GM21576 (cell line): ENCODE measurements around the gene EME2.
"Not testable (repeated sequence)": the region's sequence is repeated elsewhere in the genome, so short reads cannot be mapped to it uniquely, and the experiment has no call there.

ENCODE experiments used
- ATAC-seq: cut with Tn5 transposase; IDR thresholded peaks from one replicate; pipeline ENCODE4 v1.9.1; 2021; ENCODE audit warnings: mild to moderate bottlenecking, moderate library complexity; ENCODE audit not compliant: unreplicated experiment

EME2 gene, protein sequence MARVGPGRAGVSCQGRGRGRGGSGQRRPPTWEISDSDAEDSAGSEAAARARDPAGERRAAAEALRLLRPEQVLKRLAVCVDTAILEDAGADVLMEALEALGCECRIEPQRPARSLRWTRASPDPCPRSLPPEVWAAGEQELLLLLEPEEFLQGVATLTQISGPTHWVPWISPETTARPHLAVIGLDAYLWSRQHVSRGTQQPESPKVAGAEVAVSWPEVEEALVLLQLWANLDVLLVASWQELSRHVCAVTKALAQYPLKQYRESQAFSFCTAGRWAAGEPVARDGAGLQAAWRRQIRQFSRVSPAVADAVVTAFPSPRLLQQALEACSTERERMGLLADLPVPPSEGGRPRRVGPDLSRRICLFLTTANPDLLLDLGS

DNA sequence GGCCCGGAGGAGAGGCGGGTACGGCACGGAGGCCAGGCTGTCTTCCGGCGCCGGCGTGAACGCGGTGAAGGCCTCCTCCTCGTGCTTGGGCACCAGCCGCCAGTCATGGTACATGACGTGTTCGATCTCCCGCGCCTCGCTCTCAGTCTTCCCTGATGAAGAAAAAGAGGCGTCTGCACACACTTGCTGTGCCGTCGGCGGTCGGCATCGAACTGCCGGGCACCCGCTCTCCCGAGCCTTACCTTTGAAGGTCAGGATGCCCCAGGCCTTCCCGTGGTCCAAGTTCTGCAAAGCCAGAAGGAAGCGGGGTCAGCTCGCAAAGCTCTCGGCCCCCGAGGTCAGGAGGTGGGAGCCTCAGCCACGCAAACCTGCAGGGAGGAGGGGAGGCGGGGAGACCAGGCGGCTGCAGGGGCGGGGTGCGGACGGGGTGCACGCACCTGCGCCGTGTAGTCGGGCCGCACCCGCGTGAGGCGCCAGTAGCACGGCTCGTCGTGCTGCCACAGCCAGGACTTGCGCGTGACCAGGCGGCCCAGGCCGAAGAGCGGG, at the start of gene EME2:
Gene EME2 (plus strand): TSS at position 449 of the 546 bp plus-strand sequence. CDS start 418 bp downstream, outside the sequence.
- no peak for ATAC-seq

DNA sequence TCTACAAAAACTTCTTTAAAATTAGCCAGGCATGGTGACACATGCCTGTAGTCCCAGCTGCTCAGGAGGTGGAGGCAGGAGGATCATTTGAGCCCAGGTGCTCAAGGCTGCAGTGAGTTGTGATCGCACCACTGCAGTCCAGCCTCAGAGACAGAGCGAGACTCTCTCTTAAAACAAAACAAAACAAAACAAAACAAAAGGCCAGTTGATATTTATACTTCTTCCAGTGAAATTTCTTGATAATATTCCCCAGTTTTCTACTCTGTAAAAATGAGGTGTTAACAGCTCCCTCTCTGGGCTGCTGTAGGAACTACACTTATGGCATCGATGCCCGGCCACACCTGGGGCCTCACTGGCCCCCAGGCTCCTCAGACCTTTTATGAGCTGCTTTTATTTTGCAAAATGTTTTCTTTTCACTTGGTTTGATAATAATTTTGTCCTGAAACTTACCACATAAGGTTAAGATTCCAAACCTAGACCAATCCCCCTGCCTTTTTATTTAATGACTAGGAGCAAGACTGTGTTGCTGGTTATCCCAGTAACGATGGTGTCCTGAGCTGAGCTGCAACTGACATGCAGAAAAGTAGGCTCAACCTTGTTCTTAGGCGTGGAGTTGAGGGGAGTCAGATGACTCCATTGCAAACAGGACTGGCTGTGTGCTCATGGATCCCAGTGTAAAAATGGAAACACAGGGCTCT, 49.0 kb upstream of the EME2 start:
- ATAC-seq = no peak

DNA sequence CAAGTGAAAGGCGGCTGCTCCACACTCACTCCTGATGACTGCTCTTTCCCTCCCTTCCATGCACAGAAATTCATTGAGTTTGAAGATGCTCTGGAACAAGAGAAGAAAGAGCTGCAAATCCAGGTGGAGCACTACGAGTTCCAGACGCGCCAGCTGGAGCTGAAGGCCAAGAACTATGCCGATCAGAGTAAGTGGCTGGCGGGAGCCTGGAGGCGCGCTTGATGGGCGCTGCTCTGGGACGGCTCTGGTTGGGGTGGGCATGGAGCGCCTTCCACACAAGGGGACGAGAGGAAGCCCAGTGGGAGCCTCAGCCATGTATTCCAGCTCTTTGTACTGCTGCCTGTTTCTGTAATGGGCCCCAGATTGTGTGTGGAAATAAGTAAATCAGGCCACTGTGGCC, 48.1 kb upstream of the EME2 start:
- no peak for ATAC-seq

DNA sequence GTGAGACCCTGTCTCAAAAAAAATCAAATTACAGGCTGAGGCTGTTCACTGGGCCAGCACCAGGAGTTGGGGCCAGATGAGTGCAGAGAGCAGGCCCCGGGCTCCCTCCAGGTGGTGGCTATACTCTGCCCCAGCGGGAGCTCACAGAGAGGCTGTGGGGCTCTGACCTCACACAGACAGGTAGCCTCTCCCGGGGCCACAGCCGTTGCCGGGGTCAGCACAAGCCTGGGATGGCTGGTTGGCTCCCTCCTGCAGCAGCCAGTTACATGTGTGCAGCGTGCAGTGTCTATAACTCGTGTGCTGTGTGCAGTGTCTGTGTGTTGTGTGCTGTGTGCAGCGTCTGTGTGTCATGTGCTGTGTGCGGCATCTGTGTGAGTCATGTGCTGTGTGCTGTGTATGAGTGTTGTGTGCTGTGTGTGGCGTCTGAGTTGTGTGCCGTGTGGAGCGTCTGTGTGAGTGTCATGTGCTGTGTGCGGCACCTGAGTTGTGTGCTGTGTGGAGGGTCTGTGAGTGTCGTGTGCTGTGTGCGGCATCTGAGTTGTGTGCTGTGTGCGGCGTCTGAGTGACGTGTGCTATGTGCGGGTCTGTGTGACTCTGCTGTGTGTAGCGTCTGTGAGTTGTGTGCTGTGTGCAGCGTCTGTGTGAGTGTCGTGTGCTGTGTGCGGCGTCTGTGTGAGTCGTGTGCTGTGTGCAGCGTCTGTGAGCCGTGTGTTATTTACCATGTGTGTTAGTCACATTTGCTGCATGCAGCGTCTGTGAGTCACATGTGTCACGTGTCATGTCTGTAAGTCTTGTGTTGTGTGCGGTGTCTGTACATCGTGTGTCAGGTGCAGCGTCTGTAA, 45.7 kb upstream of the EME2 start:
- no peak for ATAC-seq

DNA sequence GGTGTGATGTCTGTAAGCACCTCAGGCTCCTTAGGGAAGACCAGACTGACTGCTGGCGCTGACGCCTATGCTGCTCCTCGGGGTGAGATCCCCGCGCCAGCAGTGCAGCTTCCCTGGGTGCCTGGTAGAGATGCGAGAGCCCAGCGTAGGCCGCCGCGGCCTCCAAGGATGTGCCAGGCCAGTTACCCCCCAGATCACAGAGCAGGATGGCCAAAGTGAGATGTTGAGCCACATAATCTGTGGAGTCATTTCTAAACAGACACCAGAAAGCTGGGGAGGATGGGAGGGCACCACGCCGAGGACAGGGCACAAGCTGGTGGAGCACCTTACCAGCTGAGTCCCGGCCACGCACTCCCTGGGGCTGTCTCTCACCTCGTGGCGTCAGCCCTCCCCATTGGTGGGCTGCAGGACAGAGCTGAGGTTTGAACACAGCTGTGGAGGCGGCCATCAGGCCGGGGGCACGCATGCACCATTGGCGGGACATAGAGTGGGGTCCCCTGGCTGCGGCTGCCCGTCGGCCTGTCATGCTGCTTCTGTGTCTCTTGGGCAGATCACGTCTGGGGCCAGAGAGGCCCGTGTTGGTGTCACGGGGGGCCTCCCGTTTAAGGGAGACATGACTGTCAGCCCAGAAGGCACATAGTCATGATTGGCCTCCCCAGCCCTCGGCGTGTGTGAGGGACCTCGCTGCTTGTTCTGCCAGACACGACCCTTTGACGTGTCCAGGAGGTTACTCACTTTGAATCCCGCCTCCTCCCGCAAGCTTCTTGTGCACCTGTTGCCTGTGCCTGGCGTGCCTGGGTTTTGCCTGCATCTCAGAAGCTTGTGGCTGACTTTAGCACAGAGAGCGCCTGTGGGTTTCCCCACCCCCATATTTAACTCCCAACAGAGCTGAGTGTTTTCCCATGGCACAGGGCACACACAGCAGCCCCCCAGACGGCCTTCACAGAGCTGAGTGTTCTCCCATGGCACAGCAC, 44.7 kb upstream of the EME2 start:
- ATAC-seq = no peak

DNA sequence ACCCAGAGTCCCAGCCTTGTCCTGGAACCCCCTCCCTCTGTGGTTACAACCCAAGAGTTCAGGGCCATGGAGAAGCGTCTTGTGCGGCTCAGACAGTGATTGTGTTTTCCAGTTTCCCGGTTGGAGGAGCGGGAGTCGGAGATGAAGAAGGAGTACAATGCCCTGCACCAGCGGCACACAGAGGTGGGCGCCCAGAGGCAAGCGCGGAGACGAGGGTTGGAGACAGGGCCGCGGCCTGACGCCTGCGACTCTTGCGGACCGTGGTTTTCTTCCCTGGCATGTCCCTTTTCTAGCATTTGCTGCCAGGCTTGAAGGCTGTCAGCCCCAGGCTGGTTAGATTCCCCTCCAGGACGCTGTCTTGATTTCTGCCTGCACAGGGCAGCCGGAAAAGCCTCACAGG, 43.6 kb upstream of the EME2 start:
- no peak for ATAC-seq

DNA sequence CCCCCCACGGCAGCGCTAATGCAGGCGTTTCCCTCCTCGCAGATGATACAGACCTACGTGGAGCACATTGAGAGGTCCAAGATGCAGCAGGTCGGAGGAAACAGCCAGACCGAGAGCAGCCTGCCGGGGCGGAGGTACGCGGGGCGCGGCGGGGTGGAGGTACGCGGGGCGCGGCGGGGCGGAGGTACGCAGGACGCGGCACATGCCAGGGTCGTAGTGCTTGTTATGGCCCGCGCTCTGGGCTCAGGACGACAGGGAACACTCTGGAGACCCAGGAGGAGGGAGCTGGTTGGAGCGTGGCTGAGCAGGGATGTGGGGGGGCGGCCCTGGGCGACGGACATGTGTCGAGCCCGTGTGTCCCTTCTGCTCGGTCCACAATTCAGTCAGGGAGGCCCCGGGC, 43.2 kb upstream of the EME2 start:
- no peak for ATAC-seq

DNA sequence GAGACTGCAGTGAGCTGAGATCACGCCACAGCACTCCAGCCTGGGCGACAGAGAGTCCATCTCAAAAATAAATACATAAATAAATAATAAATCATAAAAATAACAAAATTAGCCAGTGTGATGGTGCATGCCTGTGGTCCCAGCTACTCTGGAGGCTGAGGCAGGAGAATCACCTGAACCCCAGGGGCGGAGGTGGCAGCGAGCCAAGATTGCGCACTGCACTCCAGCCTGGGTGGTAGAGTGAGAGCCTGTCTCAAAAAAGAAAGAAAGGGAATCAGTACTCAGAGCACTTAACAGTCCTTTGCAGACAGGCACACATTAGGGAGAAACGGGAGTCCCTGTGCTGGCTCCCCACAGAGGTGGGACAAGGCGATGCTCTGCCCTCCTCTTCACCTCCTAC, 41.5 kb upstream of the EME2 start:
- ATAC-seq = no peak

DNA sequence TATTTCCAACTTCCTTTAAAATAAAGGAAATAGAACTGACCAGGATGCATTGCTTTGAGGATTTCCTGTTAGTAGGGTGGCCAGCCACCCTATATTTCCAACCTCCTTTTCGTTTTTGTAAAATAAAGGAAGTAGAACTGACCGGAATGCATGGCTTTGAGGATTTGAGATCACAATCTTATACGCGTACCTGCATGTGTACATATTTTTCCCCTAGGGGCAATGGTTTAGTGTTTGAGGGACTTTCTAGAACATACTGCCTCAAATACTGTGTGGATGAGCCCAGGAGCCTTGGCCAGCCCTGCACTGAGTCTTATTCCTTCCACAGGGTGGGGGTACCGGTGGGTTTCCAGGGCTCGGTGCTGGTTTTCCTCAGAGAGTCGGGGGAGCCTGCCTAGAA, 41.0 kb upstream of the EME2 start:
- ATAC-seq = no peak

DNA sequence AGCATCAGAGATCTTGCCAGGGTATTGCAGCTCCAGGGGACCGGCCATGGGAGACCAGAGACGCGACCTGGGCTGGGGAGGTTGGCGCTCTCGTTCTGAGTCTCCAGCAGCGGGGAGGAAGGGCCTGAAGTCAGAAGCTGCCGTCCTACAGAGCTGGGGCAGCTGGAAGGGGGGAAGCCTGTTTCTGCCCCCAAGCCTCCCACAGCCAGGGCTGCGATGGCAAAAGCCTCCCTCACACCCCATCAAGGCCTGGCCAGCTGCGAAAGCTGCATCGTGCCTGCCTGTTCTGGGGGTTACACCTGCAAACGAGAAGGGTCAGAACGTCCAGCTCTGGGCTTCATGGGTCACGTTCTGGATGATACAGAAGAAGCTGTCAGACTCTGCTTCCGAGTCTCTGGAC, 40.5 kb upstream of the EME2 start:
- ATAC-seq = no peak

DNA sequence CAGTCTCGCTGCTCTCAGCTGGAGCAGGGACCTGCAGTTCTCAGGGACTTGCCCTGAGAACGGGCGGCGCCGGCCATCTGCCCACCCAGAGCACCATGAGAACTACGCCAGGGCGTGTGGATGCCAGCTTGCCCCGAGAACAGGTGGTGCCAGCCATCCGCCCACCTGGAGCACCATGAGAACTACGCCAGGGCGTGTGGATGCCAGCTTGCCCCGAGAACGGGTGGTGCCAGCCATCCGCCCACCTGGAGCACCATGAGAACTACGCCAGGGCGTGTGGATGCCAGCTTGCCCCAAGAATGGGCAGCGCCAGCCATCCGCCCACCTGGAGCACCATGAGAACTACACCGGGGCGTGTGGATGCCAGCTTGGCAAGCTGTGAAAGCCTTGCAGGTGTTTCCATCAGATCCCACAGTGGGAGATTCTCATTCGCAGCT, 40.0 kb upstream of the EME2 start:
- ATAC-seq = not testable (repeated sequence)

DNA sequence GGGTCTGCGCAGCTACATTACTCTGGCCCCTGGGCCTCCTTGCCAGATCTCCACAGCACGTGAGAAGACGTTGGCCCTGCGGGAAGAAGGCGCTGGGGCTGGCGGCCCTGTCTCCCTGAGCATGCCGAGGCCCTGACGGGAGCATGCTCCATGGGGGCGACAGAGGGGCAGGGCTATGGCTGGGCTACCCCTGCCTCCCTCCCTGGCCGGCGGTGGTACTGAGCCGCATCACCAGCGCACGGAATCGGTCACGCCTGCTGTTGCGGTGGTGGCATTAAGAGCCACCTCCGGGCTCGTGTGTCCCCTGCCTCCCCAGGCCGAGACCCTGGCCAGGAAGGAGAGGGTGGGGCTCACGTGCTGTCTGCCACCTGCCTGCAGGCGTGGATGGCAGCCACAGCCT, 38.5 kb upstream of the EME2 start:
- ATAC-seq = no peak

DNA sequence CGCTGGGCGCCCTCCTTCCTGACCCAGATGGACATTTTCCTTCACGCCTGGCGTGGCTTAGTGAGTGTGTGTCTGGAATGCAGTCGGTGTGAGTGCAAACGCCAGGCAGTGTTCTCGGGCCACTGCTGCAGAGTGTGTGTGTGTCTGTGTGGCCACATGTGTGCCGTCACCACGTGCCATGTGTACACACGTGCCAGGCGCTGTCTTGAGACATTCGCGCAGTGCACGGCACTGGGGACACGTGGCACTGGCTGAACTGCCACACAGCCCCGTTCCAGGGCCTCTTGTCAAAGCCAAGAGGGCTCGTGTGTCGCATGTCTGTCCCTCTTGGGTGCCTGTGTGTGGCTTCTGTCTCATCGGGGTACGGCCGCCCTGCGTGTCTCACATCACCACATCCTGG, 37.8 kb upstream of the EME2 start:
- ATAC-seq = no peak

DNA sequence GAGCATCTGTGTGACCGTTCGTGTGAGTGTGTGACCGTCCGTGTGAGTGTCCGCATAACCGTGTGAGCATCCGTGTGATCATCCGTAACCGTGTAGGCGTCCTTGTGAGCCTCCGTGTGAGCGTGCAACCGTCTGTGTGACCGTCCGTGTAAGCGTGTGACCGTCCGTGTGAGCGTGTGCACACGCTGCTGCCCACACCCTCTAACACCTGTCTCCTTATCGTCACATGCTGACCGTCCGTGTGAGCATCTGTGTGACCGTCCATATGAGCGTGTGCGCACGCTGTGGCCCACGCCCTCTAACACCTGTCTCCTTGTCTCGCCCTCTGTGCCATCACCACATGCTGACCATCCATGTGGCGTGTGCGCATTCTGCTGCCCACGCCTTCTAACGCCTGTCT, 32.4 kb upstream of the EME2 start:
- ATAC-seq = no peak

DNA sequence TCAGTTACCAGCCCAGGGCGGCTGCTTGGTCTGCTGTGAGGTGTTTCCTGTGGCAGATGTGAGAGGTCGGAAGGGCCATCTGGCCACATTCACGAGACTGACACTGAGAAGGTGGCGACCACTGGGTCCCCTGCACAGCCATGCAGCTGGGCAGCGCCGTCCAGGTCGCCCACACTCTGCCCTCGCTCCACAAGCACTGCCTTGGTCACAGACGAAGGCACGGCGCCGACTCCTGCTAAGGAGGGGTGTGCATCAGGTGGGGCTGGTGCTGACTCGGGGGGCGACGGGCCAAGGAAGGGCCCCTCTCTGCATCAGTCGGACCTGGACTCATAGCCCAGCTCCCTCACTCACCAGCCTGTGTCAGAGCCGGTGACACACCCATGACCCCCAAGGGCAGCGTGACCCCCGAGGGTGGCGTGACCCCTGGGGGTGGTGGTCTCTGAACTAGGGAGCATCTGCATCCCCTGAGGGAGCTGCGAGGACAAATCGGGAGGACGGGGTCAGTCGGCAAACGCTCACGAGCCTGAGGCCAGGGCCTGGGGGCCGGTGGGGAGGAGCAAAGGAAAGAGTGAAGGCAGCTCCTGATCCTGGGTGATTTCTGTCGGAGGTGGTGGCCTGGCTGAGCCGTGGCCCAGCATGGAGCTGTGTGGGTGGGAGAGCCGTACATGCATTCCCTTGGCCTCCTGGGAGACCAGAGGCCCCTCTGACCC, 31.7 kb upstream of the EME2 start:
- ATAC-seq = no peak

DNA sequence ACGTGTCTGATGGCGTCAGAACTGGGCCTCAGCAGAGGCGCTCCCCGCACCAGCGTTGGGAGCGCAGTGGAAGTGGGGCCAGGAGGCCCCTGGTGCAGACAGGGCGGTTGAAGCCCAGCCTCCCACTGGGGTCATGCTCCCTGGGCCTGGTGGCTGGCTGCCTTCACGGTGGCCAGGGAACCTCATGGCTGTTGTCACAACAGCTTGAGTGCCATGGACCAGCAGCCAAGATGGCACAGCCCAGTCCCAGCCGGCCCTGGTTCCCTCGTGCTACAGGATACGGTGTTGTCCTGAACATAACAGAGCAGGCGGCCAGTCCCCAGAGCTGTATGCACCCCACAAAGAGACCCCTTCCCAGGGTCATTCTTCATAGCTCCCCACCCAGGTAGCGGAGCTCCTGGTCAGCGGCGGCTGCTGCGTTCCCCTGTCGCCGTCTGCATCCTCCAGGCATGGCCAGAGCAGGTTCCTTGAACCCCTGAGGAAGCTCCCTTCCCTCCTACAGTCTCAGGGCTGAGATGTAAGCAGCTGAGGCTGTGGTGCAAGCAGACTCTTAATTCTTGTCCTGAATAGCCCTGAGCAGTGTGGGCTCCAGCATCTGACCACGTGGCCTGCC, 31.0 kb upstream of the EME2 start:
- ATAC-seq = no peak

DNA sequence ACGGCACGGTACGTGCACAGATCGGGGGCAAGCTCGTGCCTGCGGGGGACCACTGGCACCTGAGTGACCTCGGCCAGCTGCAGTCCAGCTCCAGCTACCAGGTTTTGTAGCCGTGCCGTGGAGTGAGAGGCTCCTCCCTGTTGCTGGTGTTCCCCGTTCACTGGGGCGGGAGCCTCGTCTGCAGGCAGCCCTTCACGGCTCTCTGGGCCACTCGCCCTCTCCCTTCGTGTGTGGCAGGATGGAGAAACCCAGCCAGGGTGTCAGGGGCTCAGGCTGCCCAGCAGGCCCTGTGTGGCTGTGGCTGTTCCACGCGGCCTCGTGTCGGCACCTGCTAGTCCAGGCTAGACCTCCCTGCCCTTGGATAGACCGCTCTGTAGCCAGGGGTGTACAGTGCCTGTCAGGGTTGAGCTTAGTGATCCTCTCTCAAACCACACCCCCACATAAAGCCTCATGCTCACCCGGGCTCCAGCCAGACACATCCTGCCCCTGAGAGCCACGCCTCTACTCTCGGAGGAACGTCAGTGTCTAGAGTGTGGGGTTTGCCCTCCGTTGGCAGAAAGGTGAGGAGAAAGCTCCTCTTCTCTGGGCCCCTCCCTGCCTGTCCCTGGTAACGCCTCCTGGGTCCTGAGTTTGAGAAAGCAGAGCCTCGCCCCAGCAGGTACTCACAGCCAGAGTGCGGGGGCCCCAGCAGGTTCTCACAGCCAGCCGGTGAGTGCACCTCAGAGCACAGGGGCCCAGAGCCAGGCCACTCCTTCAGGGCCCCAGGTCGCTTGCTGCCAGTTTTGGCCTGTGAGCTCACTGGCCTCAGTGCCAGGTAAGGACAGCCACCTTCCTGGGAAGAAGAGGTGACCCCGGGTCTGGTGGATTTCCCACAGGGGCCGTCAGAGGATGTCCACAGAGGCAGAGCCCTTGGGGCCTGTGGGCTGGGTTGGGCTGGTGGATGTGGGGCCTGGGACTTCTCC, 29.0 kb upstream of the EME2 start:
- ATAC-seq = no peak

DNA sequence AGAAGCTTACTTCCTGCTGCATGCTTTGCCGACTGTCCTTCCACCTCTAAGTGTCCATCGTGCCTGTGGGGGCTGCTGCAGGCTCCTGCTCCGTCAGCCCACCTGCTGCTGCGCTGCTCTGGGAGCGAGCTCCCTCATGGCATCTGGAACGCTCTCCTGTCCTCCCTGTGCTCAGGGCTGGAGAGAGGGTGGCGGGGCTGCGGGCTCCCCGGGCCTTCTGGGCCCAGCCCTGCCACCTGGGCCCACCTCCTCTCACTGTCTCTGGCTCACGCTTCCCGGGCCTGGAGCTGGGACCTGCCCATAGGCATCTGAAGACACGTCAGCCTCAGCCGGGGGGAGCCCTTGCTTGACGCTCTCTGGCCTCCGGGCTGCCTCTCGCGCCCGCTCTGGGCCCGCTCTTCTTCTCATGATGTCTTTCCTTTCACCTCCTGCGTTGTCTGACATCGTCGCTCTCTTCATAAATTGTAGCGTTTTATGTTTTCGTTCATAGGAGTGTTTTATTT, 28.2 kb upstream of the EME2 start:
- no peak for ATAC-seq
